ENCODE data around the gene ZNF160.
"Not testable (repeated sequence)": the region's sequence is repeated elsewhere in the genome, so short reads cannot be mapped to it uniquely, and the experiment has no call there.

Gene ZNF160

DNA sequence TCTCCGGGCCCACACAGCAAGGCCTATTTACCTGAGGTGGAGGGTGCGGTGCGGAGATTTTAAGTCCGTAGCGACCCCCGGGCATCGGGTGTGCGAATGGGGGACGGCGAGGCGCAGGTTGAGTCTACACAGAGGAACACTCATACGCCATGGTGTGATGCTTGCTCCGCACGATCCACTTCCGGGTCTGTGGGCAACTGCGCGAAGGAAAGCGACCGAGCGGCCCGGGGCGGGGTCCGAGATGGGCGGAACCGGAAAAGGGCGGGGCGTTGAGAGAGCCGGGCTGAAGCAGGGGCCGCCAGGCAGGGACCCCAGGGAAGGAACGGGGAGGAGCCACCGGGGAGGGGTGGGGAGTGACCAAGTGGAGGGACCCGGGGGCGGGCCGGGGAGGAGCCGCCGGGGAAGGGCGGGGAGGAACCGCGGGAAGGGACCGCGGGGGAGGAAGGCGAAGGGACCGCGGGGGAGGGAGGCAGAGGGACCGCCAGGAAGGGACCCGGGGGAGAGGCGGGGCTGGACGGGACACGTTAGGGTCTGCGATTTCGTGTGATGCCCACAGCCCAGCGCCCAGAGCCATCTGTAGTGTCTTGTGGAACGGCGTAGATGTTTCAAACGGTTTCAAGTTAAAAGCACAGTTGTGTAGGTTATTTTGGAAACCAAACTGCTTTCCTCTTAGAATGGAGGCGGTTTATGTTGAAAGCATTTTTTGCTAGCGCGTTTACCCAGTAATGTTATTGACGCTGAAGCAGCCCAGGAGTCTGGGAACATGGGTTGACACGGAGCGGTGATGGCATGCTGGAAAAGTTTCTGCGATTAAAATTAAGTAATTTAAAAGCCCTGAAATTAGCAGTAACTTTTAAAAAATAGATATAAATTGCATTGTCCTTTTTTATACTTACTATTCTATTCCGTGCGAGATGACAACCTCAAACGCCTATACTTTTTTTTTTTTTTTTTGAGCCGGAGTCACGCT, at the start of gene ZNF160:
TSS of gene ZNF160 (minus strand) at position 189 of the 970 bp plus-strand sequence. CDS start 17,146 bp downstream, outside the sequence.
- DNase-seq, result peak; percentile 98

- DNase-seq, result no peak
Observed at GRCh38 chr19:53147645-53148044, 44.4 kb upstream of the ZNF160 start.

GRCh38 chr19:53140351-53140750, 37.1 kb upstream of the ZNF160 start:
- DNase-seq, result no peak

DNA sequence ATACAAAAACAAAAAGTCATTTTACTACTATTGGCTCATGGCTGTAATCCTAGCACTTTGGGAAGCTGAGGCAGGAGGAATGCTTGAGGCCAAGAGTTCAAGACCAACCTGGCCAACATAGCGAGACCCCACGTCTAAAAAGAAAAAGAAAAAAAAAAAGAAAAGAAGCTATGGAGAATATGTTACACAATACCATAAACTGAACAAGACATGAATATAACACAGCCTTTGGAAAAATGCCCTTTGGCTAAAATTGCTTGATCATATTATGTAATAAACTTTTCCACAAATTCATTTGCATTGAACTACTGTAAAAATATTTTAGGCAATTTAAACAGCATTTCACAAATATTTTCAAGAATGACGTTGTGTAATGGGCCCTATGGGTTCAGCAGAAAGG, 33.2 kb upstream of the ZNF160 start:
- no peak for DNase-seq

GRCh38 chr19:53132141-53132991, 29.1 kb upstream of the ZNF160 start, which contains the start of gene ZNF415:
Gene ZNF415 (minus strand): TSS chr19:53132910. CDS start chr19:53122676, 10,234 bp downstream.
- DNase-seq, result peak; percentile 49

DNA sequence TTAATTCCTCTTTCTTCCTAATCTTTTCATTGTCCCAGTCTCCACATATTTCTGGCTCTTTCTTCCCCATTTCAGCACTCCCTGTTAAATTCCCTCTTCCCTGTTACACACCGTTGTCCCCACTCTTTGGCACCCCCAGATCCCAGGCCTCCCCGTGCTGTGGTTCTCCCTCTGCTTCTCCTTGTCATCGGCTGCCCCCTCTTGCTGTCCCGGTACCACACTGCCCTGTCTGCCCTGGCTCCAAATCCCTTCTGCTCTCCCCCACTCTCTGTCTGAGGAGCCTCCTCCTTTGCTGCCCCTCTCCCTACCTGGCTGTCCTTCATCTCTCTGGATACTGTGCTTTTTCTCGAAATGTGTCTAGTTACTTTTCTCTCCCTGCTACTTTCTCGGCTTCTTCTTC, 28.5 kb upstream of the ZNF160 start:
- DNase-seq, result no peak

GRCh38 chr19:53131085-53131590, 27.9 kb upstream of the ZNF160 start:
- no peak for DNase-seq

GRCh38 chr19:53130506-53130905, 27.3 kb upstream of the ZNF160 start:
- no peak for DNase-seq

DNA sequence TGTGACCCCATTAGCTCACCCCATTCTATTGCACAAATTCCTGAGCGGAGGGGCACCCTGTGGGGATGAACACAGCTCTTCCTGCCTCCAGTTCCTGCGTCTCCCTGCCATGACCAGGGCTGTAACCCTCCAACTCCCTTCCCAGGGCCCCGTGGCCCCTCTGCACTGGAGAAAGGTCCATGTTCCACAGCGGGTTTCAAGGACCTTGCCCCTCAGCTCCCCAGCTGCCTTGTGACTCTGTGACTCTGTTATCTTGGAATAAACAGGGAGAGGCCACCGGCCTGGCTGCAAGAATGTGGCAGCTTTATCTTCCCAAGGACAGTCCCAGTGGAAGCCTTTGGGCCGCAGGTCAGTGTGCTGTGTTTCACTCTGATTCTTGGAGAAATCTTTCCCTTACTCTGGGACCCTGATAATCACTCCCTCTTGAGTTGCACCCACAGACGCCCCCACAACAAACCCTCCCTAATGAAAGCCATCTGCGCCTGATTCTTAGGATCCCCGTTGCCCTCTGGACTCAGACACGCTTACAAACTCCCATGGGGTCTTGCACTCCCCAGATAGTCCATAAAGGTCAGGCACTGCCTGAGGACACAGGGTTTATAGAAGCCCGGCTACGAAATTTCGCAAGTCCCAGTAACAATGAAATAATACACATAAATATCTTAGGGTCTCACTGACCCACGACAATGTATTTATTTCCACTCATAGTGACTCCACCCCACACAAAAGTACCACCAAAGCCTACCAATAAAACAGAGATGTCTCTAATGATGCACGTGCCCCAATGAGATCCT, 23.7 kb upstream of the ZNF160 start:
- not testable (repeated sequence) for DNase-seq

DNA sequence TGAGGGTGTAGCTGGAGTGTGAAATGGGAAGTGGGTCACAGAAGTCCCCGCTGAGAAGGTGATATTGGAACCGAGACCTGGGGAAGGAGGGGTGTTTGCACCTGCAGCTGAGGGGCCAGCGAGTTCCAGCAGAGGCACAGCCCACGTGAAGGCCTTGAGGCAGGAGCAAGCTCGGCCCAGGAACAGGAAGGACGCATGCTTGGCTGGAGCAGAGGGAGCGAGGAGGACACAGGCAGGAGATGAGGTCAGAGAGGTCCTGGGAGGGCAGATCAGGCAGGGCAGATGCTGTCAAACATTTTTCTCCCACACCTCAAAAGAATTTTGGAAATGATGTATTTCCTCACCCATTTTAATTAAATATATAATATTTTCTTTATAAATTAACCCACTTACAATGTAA, 20.2 kb upstream of the ZNF160 start:
- no peak for DNase-seq

DNA sequence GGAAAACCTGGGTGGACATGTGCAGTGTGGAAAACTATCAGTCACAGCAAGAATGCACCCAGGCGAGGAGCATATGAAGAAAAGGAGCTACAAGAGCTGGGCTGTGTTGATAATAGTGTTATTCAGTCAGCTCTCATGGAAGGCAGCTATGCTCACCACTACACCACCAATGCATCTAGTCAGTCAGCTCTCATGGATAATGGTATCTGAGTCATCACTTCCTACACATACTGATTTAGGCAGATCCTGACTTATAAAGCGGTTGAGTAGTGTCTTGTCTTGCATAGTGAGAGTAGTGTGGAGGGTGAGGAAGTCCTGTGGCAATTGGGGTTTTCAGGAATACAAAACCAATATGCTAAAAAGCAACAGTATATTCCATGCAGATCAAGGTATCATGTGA, 9.1 kb upstream of the ZNF160 start:
- no peak for DNase-seq

GRCh38 chr19:53109527-53109926, 6.3 kb upstream of the ZNF160 start:
- DNase-seq, result no peak

DNA sequence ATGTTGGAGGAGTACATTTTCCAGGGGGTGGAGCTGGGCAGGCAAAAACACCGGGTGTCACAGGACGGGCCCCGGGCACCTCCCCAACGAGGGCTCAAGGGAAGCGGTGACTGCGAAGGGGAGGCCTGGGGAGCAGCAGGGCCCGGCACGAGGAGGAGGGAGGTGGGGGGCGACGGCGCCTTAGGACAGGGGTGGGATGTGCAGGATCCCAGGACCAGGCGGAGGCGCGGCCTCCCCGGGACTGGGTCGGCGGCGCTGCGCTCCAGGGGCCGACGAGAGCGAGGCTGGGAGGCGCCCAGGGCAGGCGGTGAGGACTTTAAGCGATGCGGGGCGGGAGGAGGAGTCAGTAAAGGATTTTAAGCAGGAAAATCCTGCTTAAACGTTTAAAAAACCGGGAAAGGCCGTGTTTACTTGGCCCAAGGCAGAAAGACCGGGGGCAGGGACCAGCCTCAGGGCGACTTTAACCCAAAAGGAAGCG, 427 bp downstream of the ZNF160 start:
- DNase-seq, result peak; percentile 48

DNA sequence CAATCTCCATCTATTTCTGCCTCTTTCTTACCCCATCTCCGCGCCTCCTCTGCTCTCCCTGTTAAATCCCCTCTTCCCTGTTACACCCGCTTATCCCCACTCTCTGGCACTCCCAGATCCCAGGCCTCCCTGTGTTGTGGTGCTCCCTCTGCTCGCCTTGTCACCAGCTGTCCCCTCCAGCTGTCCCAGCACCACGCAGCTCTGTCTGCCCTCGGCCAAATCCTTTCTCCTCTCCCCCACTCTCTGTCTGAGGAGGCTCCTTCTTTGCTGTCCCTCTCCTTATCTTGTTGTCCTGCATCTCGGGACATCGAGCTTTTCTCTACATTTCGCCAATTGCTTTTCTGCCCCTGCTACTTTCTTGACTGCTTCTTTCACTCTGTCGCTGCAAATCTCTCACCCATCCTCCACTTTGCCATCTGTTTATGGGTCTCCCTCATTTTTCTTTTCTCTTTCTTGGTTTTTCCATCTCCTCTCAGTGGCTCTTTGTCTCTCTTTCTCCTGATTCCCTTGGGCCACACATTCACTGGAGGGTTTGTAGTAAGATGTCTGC, 941 bp downstream of the ZNF160 start:
- no peak for DNase-seq

DNA sequence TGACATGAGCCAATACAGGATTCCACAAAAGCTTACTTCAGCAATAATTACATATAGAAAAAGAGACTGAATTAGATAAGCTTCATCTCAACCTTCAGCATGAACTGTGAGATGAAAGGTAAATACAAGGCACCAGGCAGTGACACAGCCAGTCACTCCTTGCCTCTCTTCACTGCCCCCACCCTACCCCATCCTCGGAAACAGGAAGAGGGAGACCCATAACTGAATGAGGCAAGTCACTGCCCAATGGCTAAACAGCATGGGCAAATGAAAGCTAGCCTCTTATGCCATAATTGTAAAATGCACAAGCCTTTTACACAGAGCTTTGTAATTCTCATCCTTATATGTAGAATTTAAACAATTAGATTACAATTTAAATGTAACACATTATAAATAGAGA, 1.7 kb downstream of the ZNF160 start:
- no peak for DNase-seq

DNA sequence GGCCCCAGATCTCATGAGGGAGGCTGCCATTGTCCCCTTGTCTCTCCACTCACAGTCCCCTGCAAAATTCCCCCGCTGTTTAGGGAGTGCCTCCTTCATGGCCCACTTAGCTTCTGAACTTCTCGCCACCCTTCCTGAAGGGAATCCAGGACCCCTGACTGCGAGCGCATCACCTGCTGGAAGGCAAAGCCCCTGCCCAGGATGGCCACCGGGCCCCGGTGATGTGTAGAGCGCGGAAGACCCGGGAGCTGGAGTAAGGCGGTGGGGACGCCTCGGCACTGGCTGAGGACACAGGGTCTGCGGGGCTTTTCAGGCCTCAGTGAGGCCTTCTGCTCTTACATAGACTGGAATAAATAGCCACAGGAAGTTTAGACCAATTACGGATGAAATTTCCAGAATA, 4.7 kb downstream of the ZNF160 start:
- DNase-seq, result not testable (repeated sequence)

GRCh38 chr19:53096982-53097690, 6.1 kb downstream of the ZNF160 start:
- DNase-seq, result not testable (repeated sequence)

GRCh38 chr19:53096579-53096978, 6.6 kb downstream of the ZNF160 start:
- DNase-seq, result not testable (repeated sequence)

GRCh38 chr19:53094754-53095575, 8.3 kb downstream of the ZNF160 start:
- DNase-seq, result no peak

GRCh38 chr19:53092723-53093122, 10.5 kb downstream of the ZNF160 start:
- DNase-seq, result no peak

Measured in stimulated activated CD4-positive, alpha-beta T cell treated with anti-CD3 and anti-CD28 coated beads, Interleukin-1b, Interleukin-23, amount 100 ng/mL, for 48 hours (primary cell).